GM19035 (cell line): Measurements from ENCODE around the gene GALNTL6.
"Not testable (repeated sequence)": the region's sequence is repeated elsewhere in the genome, so short reads cannot be mapped to it uniquely, and the experiment has no call there.

ENCODE experiments used
- ATAC-seq: cut with Tn5 transposase; IDR thresholded peaks from one replicate; pipeline ENCODE4 v1.9.1; 2021; ENCODE audit not compliant: unreplicated experiment

GALNTL6 gene

GRCh38 chr4:173001571-173001970 is 1188.4 kb downstream of the GALNTL6 start:
- no peak for ATAC-seq

DNA sequence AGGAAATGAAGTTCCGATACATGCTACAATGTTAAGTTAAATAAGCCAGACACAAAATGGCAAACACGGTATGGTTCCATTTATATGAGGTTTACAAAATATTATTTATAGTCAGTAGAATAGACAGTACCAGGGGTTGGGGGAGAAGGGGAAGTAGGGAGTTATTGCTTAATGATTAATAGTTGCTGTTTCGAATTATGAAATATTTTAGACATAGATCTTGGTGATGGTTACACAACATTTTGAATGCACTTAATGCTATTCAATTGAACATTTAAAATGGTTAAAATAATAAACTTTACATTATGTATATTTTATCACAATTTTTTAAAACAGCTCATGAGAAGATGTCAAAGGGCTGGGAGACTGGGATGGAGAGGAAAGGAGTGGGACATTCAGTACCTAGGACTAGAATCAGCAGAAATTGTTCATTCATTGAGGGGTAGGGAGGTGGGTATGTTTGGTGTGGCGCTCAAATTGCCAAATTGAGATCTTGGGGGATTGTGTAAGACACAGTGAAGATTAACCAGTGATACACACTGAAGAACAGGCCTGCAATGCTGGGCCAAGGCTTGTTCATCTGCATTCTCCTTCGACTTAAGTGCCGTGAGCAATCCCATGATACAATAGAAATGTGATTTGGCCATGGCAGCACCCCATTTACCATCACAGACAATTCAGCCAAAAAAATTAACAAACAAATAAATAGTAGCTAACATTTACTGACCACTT is 1189.8 kb downstream of the GALNTL6 start:
- ATAC-seq, result no peak

GRCh38 chr4:173005912-173006633 is 1192.9 kb downstream of the GALNTL6 start:
- ATAC-seq, result no peak

DNA sequence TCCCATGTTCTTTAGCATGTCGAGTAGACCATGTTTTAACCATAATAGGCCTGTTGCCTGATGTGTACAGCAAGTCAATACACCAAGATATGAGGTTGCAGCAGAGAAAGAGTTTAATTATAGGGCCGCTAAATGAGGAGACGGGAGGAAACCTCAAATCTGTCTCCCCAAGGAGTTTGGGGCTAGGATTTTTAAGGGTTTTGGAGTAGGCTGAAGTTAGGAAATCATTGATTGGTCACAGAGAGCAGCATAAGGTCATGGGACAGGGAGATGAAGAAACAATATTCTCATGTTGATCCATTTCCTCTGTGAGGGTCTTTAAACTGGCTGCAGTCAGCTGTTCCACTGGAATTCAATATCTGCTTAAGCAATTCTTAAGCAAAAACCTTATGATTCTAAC is 1195.2 kb downstream of the GALNTL6 start:
- no peak for ATAC-seq

DNA sequence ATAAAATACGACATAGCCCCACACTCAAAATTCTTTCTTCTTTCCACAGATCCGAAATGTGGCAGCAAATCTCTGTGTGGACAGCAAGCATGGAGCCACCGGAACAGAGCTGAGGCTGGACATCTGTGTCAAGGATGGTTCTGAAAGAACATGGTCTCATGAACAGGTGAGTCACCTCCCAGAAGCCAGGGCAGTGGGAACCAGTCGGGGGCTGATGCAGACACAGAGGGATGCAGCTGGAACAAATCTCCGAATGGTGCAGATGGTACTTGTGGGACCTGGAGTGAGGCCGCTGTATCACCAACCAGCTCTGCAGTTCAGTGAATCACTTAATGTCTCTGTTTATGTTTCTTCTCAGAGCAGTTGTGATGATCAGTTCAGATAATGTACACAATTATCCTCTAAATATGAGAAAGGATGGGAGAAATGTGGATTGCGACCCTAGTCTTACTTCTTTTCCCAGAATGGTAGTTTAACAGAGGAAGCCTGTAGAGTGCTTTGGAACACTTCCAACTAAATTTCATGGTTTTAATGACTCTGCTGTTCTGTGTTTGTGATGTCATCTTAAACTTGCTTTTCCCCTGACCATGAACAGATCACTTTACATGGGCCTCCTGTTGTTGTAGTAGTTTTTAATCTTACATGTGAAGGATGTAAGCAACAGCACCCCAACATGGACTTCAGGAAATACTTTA is 1196.1 kb downstream of the GALNTL6 start:
- no peak for ATAC-seq

DNA sequence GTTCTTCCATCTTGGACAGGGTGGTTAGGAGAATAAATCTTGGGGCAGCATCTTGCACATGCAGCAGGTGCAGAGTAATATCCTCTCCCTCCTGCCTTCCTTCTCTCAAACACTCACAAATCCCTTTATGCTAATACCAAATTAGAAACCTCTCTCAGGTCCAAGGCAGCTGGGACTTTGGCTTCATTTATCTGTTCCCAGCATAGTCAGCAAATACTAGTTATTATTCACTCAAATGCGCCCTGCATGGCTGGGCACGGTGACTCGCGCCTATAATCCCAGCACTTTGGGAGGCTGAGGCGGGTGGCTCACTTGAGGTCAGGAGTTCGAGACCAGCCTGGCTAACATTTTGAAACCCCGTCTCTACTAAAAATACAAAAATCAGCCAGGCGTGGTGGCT is 1199.4 kb downstream of the GALNTL6 start:
- no peak for ATAC-seq

GRCh38 chr4:173013232-173013930 is 1200.2 kb downstream of the GALNTL6 start:
- ATAC-seq, result no peak

- no peak for ATAC-seq
Measured at GRCh38 chr4:173014113-173014558, 1200.9 kb downstream of the GALNTL6 start.

GRCh38 chr4:173014836-173015235 is 1201.6 kb downstream of the GALNTL6 start:
- ATAC-seq, result no peak

DNA sequence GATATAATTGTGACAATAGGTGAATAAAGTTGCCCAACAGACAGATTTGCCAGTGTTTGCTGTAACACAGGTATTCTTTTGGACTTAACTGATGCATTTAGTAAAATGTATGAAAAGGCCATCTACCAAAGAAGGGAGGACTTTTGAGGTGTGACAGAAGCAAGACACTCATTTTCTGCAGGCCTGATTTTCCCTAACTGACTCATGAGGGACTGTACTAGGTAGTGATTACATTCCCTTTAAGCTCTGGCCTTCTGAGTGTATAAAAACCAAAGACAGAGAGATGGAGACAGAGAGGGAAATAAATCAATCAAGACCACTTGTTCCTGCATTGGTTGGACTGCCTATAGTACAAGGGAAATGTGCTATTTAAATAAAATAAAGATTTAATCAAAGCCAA is 1204.6 kb downstream of the GALNTL6 start:
- no peak for ATAC-seq

DNA sequence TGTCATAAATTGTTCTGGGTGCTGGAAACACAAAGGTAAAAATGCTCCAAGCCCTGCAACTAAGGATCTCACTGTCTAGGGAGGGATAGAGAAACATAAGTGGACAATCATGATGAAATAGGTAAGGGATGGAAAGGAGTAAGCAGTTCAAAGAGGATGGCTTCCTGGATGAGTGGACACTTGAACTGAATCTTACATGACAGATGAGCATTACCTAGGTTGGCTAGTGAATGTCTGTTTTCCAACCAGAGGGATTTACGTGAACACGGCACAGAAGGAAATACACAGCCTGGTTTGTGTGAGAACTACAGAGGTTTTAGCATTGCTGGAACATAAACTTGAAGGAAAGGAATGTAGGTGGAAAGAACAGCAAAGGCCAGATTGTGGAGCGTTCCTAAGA is 1205.2 kb downstream of the GALNTL6 start:
- ATAC-seq, result no peak

GRCh38 chr4:173019664-173020063 is 1206.5 kb downstream of the GALNTL6 start:
- no peak for ATAC-seq

DNA sequence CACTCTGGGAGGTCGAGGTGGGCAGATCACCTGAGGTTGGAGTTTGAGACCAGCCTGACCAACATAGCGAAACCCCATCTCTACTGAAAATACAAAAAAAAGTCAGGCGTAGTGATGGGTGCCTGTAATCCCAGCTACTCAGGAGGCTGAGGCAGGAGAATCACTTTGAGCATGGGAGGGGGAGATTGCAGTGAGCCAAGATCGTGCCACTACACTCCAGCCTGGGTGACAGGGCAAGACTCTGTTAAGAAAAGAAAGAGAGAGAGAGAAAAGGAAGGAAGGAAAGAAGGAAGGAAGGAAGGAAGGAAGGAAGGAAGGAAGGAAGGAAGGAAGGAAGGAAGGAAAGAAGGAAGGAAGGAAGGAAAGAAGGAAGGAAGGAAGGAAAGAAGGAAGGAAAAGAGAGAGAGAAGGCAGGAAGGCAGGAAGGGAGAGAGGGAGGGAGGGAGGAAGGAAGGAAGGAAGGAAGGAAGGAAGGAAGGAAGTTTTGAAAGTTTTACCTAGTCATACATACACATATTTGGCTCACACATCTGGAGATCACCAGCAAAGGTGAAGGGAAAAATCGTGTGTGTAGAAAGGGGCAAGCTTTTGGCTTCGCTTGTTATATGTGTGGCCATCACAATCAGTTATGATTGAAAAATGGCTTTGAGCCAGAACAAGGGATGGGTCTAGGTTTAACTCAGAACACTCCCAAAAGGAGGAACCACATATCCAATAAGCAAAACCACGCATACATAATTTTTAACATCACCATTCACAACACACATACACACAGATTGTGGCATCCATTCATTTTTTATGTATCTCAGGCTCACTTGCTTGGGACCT is 1208.8 kb downstream of the GALNTL6 start:
- ATAC-seq, result not testable (repeated sequence)

DNA sequence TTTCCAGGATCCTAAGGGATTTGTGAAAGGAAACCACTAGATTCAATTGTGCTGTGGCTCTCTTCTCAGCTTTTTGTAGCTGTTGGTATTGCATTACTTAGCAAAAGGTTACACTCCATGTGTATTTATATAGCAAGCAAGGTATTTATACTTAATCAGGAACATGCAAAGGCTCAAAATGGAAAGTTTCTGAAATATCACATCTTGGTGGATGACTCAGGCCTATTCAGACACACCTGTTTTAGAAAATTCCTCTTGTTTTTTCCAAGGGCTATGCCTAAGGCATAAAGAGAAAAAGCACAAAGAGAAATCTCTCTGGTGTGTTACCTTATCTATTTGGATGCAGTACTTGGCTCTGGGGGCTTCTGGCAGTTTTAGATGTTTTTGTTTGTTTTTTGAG is 1211.0 kb downstream of the GALNTL6 start:
- ATAC-seq, result no peak

DNA sequence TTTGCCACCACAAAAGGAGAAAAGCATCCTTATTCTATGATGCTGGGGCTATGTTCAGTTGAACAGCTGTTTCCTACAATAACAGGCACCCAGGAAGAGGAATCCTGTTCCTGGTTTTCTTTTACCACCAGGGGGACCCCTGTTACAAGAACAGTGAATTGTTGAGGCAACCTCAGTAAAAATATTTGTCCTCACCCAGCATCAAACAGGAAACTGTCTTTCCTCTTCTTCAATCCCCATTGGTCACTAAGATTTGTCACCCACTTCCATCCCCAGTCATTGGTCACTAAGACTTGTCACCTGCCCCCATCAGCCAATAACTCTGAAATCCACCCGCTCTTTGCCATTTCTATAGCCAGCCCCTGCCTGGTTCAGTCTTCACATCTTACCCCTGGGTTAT is 1211.9 kb downstream of the GALNTL6 start:
- ATAC-seq, result peak; percentile 86

GRCh38 chr4:173037242-173037641 is 1224.0 kb downstream of the GALNTL6 start:
- ATAC-seq, result no peak

GRCh38 chr4:173038192-173038896 is 1225.1 kb downstream of the GALNTL6 start:
- ATAC-seq, result no peak

GRCh38 chr4:173039617-173040577 is 1226.7 kb downstream of the GALNTL6 start:
- peak; percentile 54 for ATAC-seq

DNA sequence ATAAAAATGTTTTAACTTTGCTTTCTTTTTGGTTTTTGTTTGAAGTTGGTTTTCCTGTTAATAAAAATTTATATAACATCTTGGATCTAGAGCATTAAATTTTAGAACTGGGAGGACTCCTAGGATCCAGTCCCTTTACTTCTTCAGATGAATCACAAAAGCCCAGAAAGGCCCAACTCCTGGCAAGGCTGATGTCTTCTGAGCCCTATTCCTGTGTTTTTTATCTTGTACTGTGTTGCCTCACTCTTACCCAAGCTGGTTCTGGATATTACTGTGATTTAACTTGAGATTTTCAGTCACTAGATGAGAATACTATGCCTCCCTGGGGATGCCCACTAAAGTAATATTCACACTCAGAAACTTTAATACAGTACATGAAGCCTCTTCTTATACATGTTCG is 1228.3 kb downstream of the GALNTL6 start:
- ATAC-seq, result no peak
